Bone marrow (tissue), 2 donors: ENCODE measurements around the gene FHL3.
A peak's percentile ranks its signal among the peaks of the same experiment; 100 is the strongest.

Source experiments
- DNase-seq, 2 donors: peaks; one replicate each; lab custom pipeline; 2025; lab: John Stamatoyannopoulos, UW

FHL3 gene

GRCh38 chr1:38012363-38013226 lies 7.3 kb upstream of the FHL3 start, which contains the start of gene UTP11:
UTP11 (plus strand) TSS chr1:38012734; CDS start chr1:38012803, 69 bp downstream.
- peak; percentile 82 to 98 for DNase-seq

GRCh38 chr1:38009841-38010180 lies 4.5 kb upstream of the FHL3 start:
- no peak for DNase-seq

- DNase-seq, result peak in 1 of 2 donors; percentile 95
Measured at GRCh38 chr1:38009088-38009840, 4.0 kb upstream of the FHL3 start.

GRCh38 chr1:38006008-38006828 lies 904 bp upstream of the FHL3 start:
- DNase-seq, result no peak

GRCh38 chr1:38004284-38005108 lies 818 bp downstream of the FHL3 start:
- DNase-seq, result no peak

GRCh38 chr1:38003261-38004250 lies 1.8 kb downstream of the FHL3 start:
- no peak for DNase-seq

GRCh38 chr1:38000529-38001455 lies 4.5 kb downstream of the FHL3 start:
- no peak for DNase-seq

GRCh38 chr1:38000233-38000528 lies 5.1 kb downstream of the FHL3 start:
- DNase-seq, result no peak

- DNase-seq, result peak in 1 of 2 donors; percentile 86
Measured at GRCh38 chr1:37999430-38000232, 5.7 kb downstream of the FHL3 start.

- no peak for DNase-seq
Measured at GRCh38 chr1:37998913-37999429, 6.3 kb downstream of the FHL3 start.

GRCh38 chr1:37998089-37998808 lies 7.1 kb downstream of the FHL3 start:
- DNase-seq, result no peak

- DNase-seq, result no peak
Measured at GRCh38 chr1:37997256-37998088, 7.8 kb downstream of the FHL3 start.

GRCh38 chr1:37995751-37996345 lies 9.5 kb downstream of the FHL3 start:
- peak in 1 of 2 donors; percentile 59 for DNase-seq

GRCh38 chr1:37994886-37995566 lies 10.3 kb downstream of the FHL3 start:
- no peak for DNase-seq

- no peak for DNase-seq
Measured at GRCh38 chr1:37989361-37989930, 15.9 kb downstream of the FHL3 start.
